Measurements from ENCODE around the gene TOMM40L.

The TOMM40L gene

GRCh38 chr1:161225534-161226319 lies at the start of gene TOMM40L:
Gene TOMM40L, plus strand, starts transcription at chr1:161226060. Its CDS starts 430 bp downstream, at chr1:161226490.
- DNase-seq = peak; percentile 97

DNA sequence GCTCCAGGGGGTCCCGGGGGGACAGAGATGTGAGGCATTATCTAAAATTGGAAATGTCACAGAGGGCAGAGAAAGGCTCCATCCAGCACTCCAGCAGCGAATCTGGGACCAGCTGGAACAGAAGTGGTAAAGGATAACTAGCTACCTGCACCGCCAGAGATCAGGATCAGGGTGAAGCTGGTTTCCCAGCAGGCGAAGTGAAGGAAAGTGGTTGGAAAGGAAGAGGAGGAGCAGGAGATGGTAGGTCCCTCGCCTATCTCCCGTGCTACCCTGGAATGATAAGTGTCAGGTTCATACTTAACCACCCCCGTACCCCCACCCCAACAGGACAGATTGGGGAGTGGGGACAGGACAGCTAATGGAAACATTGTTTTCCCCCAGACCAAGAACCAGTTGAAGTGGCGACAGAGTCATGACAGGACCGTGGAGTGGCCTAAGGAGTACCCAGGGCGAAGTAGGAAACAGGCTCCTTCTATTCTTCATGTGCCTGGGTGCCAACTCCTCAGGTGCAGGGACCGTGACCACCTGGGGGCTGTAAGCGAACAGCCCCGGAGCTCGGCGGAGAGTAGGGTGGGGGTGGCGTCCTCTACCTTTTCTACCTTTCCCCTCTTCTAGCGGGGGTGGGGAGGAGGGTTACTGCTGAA lies 49.3 kb upstream of the TOMM40L start:
- no peak for DNase-seq

- DNase-seq = peak; percentile 93
Measured at GRCh38 chr1:161177112-161177935, 48.5 kb upstream of the TOMM40L start, which contains the start of gene B4GALT3. Gene B4GALT3, minus strand, starts transcription at chr1:161177507. Its CDS starts 1,447 bp downstream, at chr1:161176060.

GRCh38 chr1:161177936-161178244 lies 48.0 kb upstream of the TOMM40L start:
- no peak for DNase-seq

- no peak for DNase-seq
Measured at GRCh38 chr1:161179698-161180097, 46.2 kb upstream of the TOMM40L start.

DNA sequence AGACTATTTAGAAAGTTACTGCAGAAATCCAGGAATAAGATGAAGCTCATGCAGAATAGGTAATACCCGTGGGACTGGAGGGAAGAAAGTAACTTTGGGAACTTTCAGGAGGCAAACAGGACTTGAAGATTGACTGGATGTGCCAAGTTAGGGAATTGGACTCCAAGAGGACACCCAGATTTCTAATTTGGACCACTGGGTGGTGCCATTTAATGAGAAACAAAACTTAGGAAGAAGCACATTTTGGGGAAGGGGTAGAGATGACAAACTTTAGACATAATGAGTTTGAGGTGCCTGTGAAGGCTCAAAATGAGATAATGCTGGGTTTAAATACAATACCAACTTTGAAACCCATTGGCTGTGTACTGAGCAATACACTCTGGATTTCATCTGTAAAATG lies 45.2 kb upstream of the TOMM40L start:
- DNase-seq = peak; percentile 35

DNA sequence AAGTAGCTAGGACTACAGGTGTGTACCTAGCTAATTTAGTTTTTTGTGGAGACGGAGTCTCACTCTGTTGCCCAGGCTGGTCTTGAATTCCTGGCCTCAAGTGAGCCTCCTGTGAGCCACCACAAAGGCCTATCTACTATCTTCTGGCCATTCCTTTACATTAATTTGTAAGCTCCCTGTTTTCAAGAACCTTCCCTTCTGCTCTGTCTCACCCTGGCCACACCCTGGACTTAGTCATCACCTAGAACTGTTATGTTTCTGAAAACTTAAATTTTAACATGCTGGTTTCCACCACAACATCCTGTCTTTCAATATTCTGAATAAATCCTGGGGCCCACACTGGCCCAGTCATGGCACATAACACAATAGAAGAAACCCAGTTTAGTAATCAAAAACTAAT lies 43.6 kb upstream of the TOMM40L start:
- peak; percentile 78 for DNase-seq

DNA sequence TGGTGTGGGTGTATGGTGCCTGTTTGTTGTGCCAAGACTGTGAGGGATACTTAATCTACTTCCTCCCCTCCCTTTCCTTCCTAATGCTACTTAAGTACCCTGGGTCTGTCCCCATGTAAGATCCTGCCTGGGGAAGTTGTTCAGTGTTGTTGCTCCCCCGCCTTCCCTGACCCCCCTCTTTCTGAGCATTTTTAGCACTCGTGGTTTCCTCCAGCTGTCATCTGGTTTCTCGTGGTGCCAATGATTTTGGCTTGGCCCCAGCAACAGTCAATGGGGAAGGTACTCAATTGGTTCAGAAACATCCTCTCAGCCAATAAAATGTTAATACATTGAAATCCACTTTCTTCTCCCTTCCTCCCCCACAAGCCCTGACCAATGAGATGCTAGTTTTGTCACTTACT lies 40.6 kb upstream of the TOMM40L start:
- peak; percentile 92 for DNase-seq

GRCh38 chr1:161185732-161186311 lies 40.0 kb upstream of the TOMM40L start:
- DNase-seq = no peak

- DNase-seq = no peak
Measured at GRCh38 chr1:161187311-161187710, 38.5 kb upstream of the TOMM40L start.

DNA sequence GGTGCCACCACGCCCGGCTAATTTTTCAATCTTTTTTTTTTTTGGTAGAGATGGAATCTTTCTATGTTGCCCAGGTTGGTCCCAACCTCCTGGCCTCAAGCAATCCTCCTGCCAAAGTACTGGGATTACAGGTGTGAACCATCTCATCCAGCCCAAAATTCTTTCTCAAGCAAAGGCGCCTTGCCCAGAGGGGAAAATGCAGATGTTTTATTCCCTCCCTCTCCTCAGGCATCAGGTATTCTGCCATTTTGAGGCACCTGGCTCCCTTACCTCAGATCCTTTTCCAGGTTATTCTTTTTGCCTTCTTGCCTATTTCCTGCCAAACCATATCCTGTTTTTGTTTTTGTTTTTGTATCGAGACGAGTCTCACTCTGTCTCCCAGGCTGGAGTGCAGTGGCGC lies 37.5 kb upstream of the TOMM40L start:
- no peak for DNase-seq

- DNase-seq = no peak
Measured at GRCh38 chr1:161189036-161189435, 36.8 kb upstream of the TOMM40L start.

DNA sequence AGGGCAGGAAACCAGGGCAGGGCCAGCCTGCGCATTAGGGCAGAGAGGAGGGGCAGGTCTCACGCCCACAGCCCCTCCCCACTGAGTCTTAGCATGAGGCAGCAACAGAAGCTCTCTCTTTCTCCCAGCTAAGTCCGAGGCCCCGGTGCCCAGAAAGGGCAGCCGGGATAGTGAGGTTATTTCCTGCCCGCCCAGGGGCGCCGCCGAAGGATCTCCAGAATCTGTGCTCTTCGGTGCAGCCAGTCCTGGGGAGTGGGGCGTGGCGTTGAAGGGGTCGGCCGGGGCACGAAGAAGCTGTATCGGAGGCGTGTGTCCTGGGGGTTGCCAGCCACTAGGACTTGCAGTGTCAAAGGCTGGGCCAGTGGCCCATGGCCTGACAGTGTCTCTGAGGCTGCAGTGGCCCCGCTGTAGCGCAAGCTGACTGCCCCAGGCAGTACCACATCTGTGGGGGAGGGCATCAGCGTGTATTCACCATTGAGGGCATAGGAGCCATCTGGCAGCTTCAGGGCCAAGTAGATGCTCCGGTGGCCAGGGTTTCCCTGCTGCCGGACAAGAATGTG lies 34.8 kb upstream of the TOMM40L start:
- DNase-seq = no peak

DNA sequence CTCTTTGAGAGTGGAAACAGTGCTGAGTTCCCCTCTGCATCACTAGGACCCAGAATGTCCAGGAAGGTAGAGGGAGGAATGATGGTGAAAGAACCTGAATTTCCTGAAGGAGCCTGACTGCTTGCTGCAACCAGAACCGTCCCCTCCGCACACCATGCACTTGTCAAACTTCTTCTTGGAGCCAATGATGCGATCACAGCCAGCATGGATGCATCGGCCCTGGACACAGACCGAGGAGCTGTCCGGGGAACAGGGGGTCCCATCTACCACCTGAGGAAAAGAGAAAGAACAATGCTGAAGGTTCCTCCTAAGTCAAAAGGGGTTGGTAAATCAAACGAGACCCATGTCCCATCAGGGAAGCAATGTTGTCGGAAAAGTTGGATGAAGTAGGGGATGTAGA lies 33.9 kb upstream of the TOMM40L start:
- no peak for DNase-seq

GRCh38 chr1:161192476-161193465 lies 33.1 kb upstream of the TOMM40L start:
- peak; percentile 83 for DNase-seq

DNA sequence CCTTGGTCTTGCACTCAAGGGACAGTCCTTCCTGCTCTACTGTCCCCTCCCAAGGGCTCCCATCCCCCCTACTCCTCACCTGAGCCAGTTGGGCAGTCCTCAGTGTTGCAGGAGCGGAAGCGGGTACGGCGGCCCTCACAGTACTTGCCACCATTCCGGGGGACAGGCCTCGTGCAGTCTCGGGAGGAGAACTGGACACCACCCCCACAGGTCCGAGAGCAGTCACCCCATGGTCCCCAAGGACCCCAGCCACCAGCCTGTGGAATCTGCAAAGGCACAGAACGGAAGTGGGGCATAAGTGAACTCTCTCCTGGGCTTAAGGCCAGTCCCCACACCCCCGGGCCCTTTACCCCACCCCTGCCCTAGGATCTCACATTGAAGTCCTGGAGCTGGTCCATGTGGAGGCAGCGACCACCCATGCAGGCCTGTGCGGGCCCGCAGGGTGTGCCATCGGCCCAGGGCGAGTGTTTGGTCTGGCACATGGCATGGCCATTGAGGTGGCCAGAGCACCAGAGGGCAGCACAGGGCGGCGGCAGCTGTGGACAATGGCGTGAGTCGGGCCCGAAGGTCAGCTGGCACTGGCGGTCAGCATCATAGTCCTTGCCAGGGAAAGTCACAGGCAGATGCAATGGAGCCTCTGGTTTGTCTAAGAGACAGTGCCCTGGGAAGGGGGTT lies 32.2 kb upstream of the TOMM40L start:
- DNase-seq = no peak

DNA sequence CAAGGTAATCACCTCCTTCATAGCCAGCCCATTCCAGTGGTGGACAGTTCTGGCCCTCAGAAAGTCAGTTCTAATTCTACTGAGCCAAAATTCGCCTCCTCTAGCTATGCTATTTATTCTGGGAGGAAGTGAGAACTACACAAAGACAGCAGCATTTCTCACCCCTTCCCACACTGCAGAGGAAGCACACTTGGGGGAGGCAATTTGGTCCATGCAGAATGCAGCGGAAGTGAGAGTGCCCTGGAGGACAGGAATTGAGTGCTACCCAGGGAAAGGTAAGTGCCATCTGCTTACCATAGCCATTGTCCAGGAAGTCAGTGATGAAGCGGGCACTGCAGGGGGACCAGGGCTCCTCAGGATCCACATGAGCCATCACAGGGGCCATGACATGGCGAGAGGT lies 30.7 kb upstream of the TOMM40L start:
- no peak for DNase-seq

DNA sequence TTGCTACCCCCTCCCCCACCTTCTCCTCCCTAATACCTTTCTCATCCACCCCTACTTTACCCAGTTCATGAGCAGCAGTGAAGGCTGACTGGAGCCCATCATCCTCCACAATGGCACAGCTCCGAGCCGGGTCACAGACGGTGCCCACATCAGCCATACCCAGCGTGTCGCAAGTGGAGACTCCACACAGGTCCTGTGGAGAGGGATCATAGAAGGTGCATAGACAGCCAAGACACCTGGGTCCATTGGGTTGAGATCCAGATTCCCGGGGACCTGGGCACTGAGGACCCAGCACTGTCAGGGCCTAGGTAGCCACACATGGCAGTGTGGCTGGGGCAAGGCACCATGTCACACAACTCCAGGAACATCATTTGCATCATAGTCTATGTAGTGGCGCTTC lies 29.7 kb upstream of the TOMM40L start:
- no peak for DNase-seq

- no peak for DNase-seq
Measured at GRCh38 chr1:161196521-161197451, 29.1 kb upstream of the TOMM40L start.

All from CD4-positive, alpha-beta T cell treated with Interleukin-10 for 1 hour (primary cell).